Activated CD4-positive, alpha-beta T cell treated with anti-CD3 and anti-CD28 coated beads for 24 hours (primary cell): ENCODE results near the gene INPPL1.

Source experiments
- DNase-seq, 2 donors: peaks; one replicate each; pipeline ENCODE4 v3.0.0-alpha.2; 2020; ENCODE audit warnings: low read depth in 2 of 2

The INPPL1 gene

GRCh38 chr11:72283947-72284346 is 59.4 kb downstream of the INPPL1 start:
- DNase-seq: no peak

- DNase-seq: no peak
Observed at GRCh38 chr11:72287293-72287692, 62.7 kb downstream of the INPPL1 start.
